ENCODE results near the gene PARN. TPM values are rescaled to one million over a fixed set of nuclear protein-coding genes. Genes with fewer than 3 reads are reported as not detected.

The PARN gene
- total RNA-seq, 1 experiment from 2014 or later, result 42.5 TPM

- no peak for ATAC-seq
- no peak overlapping the region for H3K27ac ChIP-seq (ENCODE audit: low read depth, low read length)
- no peak for DNase-seq (ENCODE audit: low read depth, low spot score)
- no TSS peak for BruUV-seq (replicated peaks)
- intact Hi-C loops (cut with micrococcal nuclease), result no loop called here
- TF ChIP-seq CBX3 (IDR thresholded peaks at IDR 0.05; ENCODE audit: low read depth), result no peak
- TF ChIP-seq ZBTB33 (IDR thresholded peaks at IDR 0.05; ENCODE audit: extremely low read depth, insufficient replicate concordance, low read length), result no peak
- TF ChIP-seq SP1 (IDR thresholded peaks at IDR 0.05; ENCODE audit: low read depth), result no peak
- TF ChIP-seq RAD21 (IDR thresholded peaks at IDR 0.05; ENCODE audit: low read depth), result no peak
- no peak for TF ChIP-seq EGR1 (IDR thresholded peaks at IDR 0.05; ENCODE audit: low read depth)
- no peak for TF ChIP-seq SIN3A (IDR thresholded peaks at IDR 0.05; ENCODE audit: low read depth)
- no peak for TF ChIP-seq ZNF274 (IDR thresholded peaks at IDR 0.05; ENCODE audit: low read depth, low read length)
- no peak for TF ChIP-seq JUND (IDR thresholded peaks at IDR 0.05)
- no peak for TF ChIP-seq REST (IDR thresholded peaks at IDR 0.05; ENCODE audit: low read depth)
- no peak for TF ChIP-seq ATF3 (IDR thresholded peaks at IDR 0.05)
- TF ChIP-seq SRF (IDR thresholded peaks at IDR 0.05; ENCODE audit: low read depth), result no peak
- no peak for TF ChIP-seq CEBPB (IDR thresholded peaks at IDR 0.05; ENCODE audit: low read depth)
- TF ChIP-seq EZH2 (IDR thresholded peaks at IDR 0.05), result no peak
- no peak overlapping the region for H3K4me2 ChIP-seq (ENCODE audit: low read length)
- H4K20me1 ChIP-seq (ENCODE audit: insufficient read depth), result no peaks in the 10 kb centered on the region
- H3K9me2 ChIP-seq (ENCODE audit: insufficient read depth), result no peaks in the 10 kb centered on the region
- H3K9me3 ChIP-seq (ENCODE audit: control insufficient read depth in 1 of 2, insufficient read depth in 1 of 2, low read depth in 1 of 2, low read length in 2 of 2), result no peaks in the 10 kb centered on the region
- no peaks in the 10 kb centered on the region for H3K79me2 ChIP-seq (ENCODE audit: insufficient read depth, low read length)
- no peak overlapping the region for H2AFZ ChIP-seq (ENCODE audit: low read depth, low read length, poor library complexity, severe bottlenecking)
- ChIA-PET CTCF (no interaction called here), POLR2A (no interaction called here), RAD21 (ENCODE audit: low non-redundant PET in 1 of 2, low total read pairs in 2 of 2, uncharacterized antibody in 2 of 2, unreplicated experiment in 2 of 2) (no interaction called here)
- no peaks in the 10 kb centered on the region for H3K4me1 ChIP-seq (ENCODE audit: control insufficient read depth in 1 of 2, insufficient read depth in 2 of 2, low read length in 2 of 2)
- no peaks in the 10 kb centered on the region; a peak in 1 of 4 replicates for H3K36me3 ChIP-seq (ENCODE audit: control insufficient read depth in 1 of 2, insufficient read depth in 2 of 2, low read length in 2 of 2)
- H3K9ac ChIP-seq (ENCODE audit: low read length), result no peak overlapping the region
- no peaks in the 10 kb centered on the region for H3K27me3 ChIP-seq (ENCODE audit: insufficient read depth, low read length)
- no peak overlapping the region for H3K4me3 ChIP-seq (replicated peaks in 1 of 2; ENCODE audit: low read depth in 1 of 2, low read length in 2 of 2)
Measured at GRCh38 chr16:14436401-14436955, 193.6 kb downstream of the PARN start.
